Esophagus squamous epithelium (tissue), 5 donors: ENCODE measurements around the gene NAA20. TPM values are rescaled to one million over a fixed set of nuclear protein-coding genes. Genes with fewer than 3 reads are reported as not detected.

ENCODE experiments used
- DNase-seq: peaks from one replicate; lab custom pipeline; 2025; lab: John Stamatoyannopoulos, UW
- H3K27ac ChIP-seq, 4 donors: fragments of 200-600 bp; sonication (generic); one replicate each; pipeline ENCODE4 v1.5.1; 2016 to 2019; ENCODE audit warnings: mild to moderate bottlenecking in 1 of 4
- H3K27me3 ChIP-seq, 4 donors: fragments of 200-600 bp; sonication (generic); 1 replicate in 3 of 4; 2 replicates in 1 of 4; pipeline versions ENCODE4 v1.5.1 to v1.6.0; 2017 to 2021; ENCODE audit warnings: antibody characterized with exemption in 1 of 4
- H3K36me3 ChIP-seq, 3 donors: fragments of 200-600 bp; sonication (generic); one replicate each; pipeline ENCODE4 v1.5.1; 2016 to 2019
- H3K4me1 ChIP-seq, 3 donors: fragments of 200-600 bp; sonication (generic); one replicate each; pipeline ENCODE4 v1.5.1; 2017 to 2019
- H3K4me3 ChIP-seq, 4 donors: fragments of 200-600 bp; sonication (generic); 1 replicate in 3 of 4; 2 replicates in 1 of 4; pipeline ENCODE4 v1.5.1; 2016 to 2019; ENCODE audit warnings: mild to moderate bottlenecking in 2 of 4, moderate library complexity in 1 of 4
- H3K9me3 ChIP-seq, 3 donors: fragments of 200-600 bp; sonication (generic); one replicate each; pipeline ENCODE4 v1.5.1; 2016 to 2019
- POLR2A ChIP-seq, 4 donors: fragments of 450-650 bp; IDR thresholded peaks; one replicate each; pipeline ENCODE4 v1.6.1; 2017; ENCODE audit warnings: antibody characterized with exemption in 4 of 4, mild to moderate bottlenecking in 4 of 4, moderate library complexity in 3 of 4
- WGBS, 2 donors: methylation state at CpG; one replicate each; pipeline ENCODE4 v1.1.5; 2018; 5-methylcytosine and 5-hydroxymethylcytosine counted together
- intact Hi-C: fragments of 100-400 bp; cut with DNase I; formaldehyde crosslinking; loops from one replicate; pipeline ENCODE4 v1.15.0; 2022
- total RNA-seq, 4 donors: library from RNA; depleted of rRNA; stranded (reverse); fragments of >200 nt; gene quantifications; one replicate each; pipeline ENCODE4 v1.1.0, GENCODE V29; 2016
- TF ChIP-seq, protein P1 (sequence below), 6 experiments: fragments of 450-650 bp in 4 of 6; fragments of 200-600 bp in 2 of 6; sonication (generic) in 2 of 6; IDR thresholded peaks; one replicate each; pipeline ENCODE4 v1.5.1; 2016 to 2019; ENCODE audit warnings: antibody characterized with exemption in 6 of 6, mild to moderate bottlenecking in 4 of 6, moderate library complexity in 4 of 6
- donor health status: DM: yes; HTN: yes; CAD: no.

Gene NAA20
- total RNA-seq, 4 donors from 2014 or later: 115 to 164 (median 139) TPM

- Histone ChIP-seq H3K9me3 (no peaks in the 10 kb centered on the region), H3K36me3 (no peaks in the 10 kb centered on the region), H3K4me1 (no peaks in the 10 kb centered on the region), H3K27ac (no peak overlapping the region), H3K27me3 (peaks cover 0 to 41% (median 0%) of the 10 kb centered on the region in 4 donors), H3K4me3 (no peak overlapping the region)
- DNase-seq: no peak
- WGBS, 2 donors: 45 to 46% methylated on average over 12 to 15 of the region's 15 CpGs
- intact Hi-C loops: no loop called here
- TF ChIP-seq, protein P1, sequence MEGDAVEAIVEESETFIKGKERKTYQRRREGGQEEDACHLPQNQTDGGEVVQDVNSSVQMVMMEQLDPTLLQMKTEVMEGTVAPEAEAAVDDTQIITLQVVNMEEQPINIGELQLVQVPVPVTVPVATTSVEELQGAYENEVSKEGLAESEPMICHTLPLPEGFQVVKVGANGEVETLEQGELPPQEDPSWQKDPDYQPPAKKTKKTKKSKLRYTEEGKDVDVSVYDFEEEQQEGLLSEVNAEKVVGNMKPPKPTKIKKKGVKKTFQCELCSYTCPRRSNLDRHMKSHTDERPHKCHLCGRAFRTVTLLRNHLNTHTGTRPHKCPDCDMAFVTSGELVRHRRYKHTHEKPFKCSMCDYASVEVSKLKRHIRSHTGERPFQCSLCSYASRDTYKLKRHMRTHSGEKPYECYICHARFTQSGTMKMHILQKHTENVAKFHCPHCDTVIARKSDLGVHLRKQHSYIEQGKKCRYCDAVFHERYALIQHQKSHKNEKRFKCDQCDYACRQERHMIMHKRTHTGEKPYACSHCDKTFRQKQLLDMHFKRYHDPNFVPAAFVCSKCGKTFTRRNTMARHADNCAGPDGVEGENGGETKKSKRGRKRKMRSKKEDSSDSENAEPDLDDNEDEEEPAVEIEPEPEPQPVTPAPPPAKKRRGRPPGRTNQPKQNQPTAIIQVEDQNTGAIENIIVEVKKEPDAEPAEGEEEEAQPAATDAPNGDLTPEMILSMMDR (IDR thresholded peaks at IDR 0.05): no peak
- TF ChIP-seq POLR2A (IDR thresholded peaks at IDR 0.05): no peak
Observed at GRCh38 chr20:20073801-20074371, 56.7 kb downstream of the NAA20 start.

GRCh38 chr20:20075032-20075431 lies 57.9 kb downstream of the NAA20 start:
- intact Hi-C loops: loop anchor here (5.0 kb wide), 1 partner anchor 167 kb away; no protein-coding TSS in a partner anchor
- Histone ChIP-seq H3K36me3 (no peaks in the 10 kb centered on the region), H3K27me3 (peaks cover 0 to 41% (median 0%) of the 10 kb centered on the region in 4 donors), H3K4me3 (no peak overlapping the region), H3K27ac (no peak overlapping the region), H3K9me3 (no peaks in the 10 kb centered on the region), H3K4me1 (no peaks in the 10 kb centered on the region)
- TF ChIP-seq, protein P1 (IDR thresholded peaks at IDR 0.05): no peak
- TF ChIP-seq POLR2A (IDR thresholded peaks at IDR 0.05): no peak
- 71 to 75% methylated on average over 4 of the region's 4 CpGs for WGBS, 2 donors
- DNase-seq: no peak

- Histone ChIP-seq H3K27ac (no peak overlapping the region), H3K27me3 (peaks cover 0 to 50% (median 0%) of the 10 kb centered on the region in 4 donors), H3K36me3 (no peaks in the 10 kb centered on the region), H3K4me3 (no peak overlapping the region), H3K4me1 (no peaks in the 10 kb centered on the region), H3K9me3 (no peaks in the 10 kb centered on the region)
- WGBS, 2 donors: 83 to 86% methylated on average over 6 to 9 of the region's 9 CpGs
- TF ChIP-seq, protein P1 (IDR thresholded peaks at IDR 0.05): no peak
- no peak for TF ChIP-seq POLR2A (IDR thresholded peaks at IDR 0.05)
- intact Hi-C loops: loop anchor here (5.0 kb wide), 1 partner anchor 166 kb away; no protein-coding TSS in a partner anchor
- no peak for DNase-seq
Observed at GRCh38 chr20:20076297-20077065, 59.3 kb downstream of the NAA20 start.

DNA sequence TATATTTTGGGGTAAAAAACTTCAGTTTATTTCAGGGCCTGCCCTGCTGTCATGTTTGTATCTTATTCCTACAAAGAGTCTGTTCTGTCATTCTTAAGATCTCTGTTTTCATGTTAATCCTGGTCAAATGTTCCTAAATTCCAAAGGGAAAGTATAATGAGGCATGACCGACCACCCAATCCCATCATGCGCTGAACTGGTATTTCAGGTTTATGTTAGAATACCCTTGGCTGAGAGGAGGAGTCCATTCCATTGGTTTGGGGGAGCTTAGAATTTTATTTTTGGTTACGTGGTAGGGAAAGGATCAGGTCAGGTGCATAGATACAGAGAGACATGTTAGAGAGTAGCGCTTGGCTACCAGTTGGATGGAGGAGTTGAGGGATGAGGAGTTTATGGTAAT lies 60.9 kb downstream of the NAA20 start:
- TF ChIP-seq, protein P1 (IDR thresholded peaks at IDR 0.05): no peak
- TF ChIP-seq POLR2A (IDR thresholded peaks at IDR 0.05): no peak
- Histone ChIP-seq H3K9me3 (no peaks in the 10 kb centered on the region), H3K27me3 (peaks cover 0 to 53% (median 0%) of the 10 kb centered on the region in 4 donors), H3K4me1 (peaks cover 0 to 9% (median 0%) of the 10 kb centered on the region in 3 donors), H3K27ac (no peak overlapping the region), H3K36me3 (no peaks in the 10 kb centered on the region), H3K4me3 (no peak overlapping the region)
- WGBS, 2 donors: 72 to 81% methylated on average over 4 of the region's 4 CpGs
- DNase-seq: no peak
- intact Hi-C loops: loop anchor here (5.0 kb wide), 1 partner anchor 164 kb away; no protein-coding TSS in a partner anchor
